Keratinocyte (primary cell): ENCODE measurements around the gene MESP2. TPM values are rescaled to one million over a fixed set of nuclear protein-coding genes. Genes with fewer than 3 reads are reported as not detected.

ENCODE experiments used
- DNase-seq: peaks from one replicate; pipeline ENCODE4 v3.0.0-alpha.2; 2011; ENCODE audit warnings: low read depth, missing footprints, low spot score
- FAIRE-seq: peaks from 2 replicates; lab custom pipeline; 2011; peaks lifted over from hg19 to GRCh38; lab: Jason Lieb, UNC
- H2AFZ ChIP-seq: 2 replicates; pipeline ENCODE4 v1.6.0; 2012; ENCODE audit warnings: low read length, control low read depth, inconsistent platforms; ENCODE audit not compliant: control insufficient read depth
- H3K27ac ChIP-seq: 2 replicates; pipeline ENCODE4 v1.5.1; 2011; ENCODE audit warnings: low read length; ENCODE audit not compliant: control insufficient read depth, insufficient read depth
- H3K27me3 ChIP-seq: 3 replicates; pipeline ENCODE4 v1.6.0; 2011; ENCODE audit warnings: low read length; ENCODE audit not compliant: control insufficient read depth, insufficient read depth; ENCODE audit errors: extremely low read depth
- H3K36me3 ChIP-seq, 2 experiments: 2 replicates in 1 of 2; 3 replicates in 1 of 2; pipeline ENCODE4 v1.5.1; 2011; ENCODE audit warnings: low read length in 2 of 2, mild to moderate bottlenecking in 1 of 2; ENCODE audit not compliant: control insufficient read depth in 2 of 2, insufficient read depth in 2 of 2; ENCODE audit errors: extremely low read depth in 1 of 2
- H3K4me1 ChIP-seq: 3 replicates; pipeline ENCODE4 v1.5.1; 2011; ENCODE audit warnings: low read length; ENCODE audit not compliant: control insufficient read depth, insufficient read depth; ENCODE audit errors: extremely low read depth
- H3K4me2 ChIP-seq: 3 replicates; pipeline ENCODE4 v1.6.0; 2011; ENCODE audit warnings: low read depth, low read length; ENCODE audit not compliant: control insufficient read depth, insufficient read depth; ENCODE audit errors: extremely low read depth
- H3K4me3 ChIP-seq, 3 experiments: fragments of 200-600 bp in 1 of 3; sonication (generic) in 1 of 3; 2 replicates in 2 of 3; 3 replicates in 1 of 3; pipeline ENCODE4 v1.5.1; 2011 to 2016; ENCODE audit warnings: low read length in 3 of 3, mild to moderate bottlenecking in 3 of 3, control low read depth in 2 of 3, inconsistent platforms in 1 of 3, low read depth in 1 of 3, mixed read lengths in 1 of 3, mixed run types in 1 of 3, moderate library complexity in 1 of 3; ENCODE audit not compliant: control insufficient read depth in 2 of 3, insufficient read depth in 2 of 3; ENCODE audit errors: extremely low read depth in 1 of 3
- H3K79me2 ChIP-seq: 2 replicates; pipeline ENCODE4 v1.6.0; 2012; ENCODE audit warnings: low read length; ENCODE audit not compliant: control insufficient read depth, insufficient read depth
- H3K9ac ChIP-seq: 3 replicates; pipeline ENCODE4 v1.6.0; 2011; ENCODE audit warnings: low read length; ENCODE audit not compliant: control insufficient read depth, insufficient read depth; ENCODE audit errors: extremely low read depth
- H3K9me1 ChIP-seq: 3 replicates; pipeline ENCODE4 v1.6.0; 2011; ENCODE audit warnings: low read length; ENCODE audit not compliant: control insufficient read depth, insufficient read depth; ENCODE audit errors: extremely low read depth
- H3K9me3 ChIP-seq: 2 replicates; pipeline ENCODE4 v1.5.1; 2012; ENCODE audit warnings: low read depth, low read length; ENCODE audit not compliant: control insufficient read depth
- H4K20me1 ChIP-seq: 3 replicates; pipeline ENCODE4 v1.6.0; 2011; ENCODE audit warnings: low read length; ENCODE audit not compliant: control insufficient read depth, insufficient read depth; ENCODE audit errors: extremely low read depth
- EZH2 ChIP-seq: IDR thresholded peaks from one replicate; pipeline ENCODE4 v1.6.1; 2012; ENCODE audit warnings: inconsistent platforms, mild to moderate bottlenecking, low read length, moderate library complexity
- dilution Hi-C: fragments of 300-500 bp; cut with MboI; formaldehyde crosslinking; loops from one replicate; pipeline ENCODE4 v1.7.0; 2020; ENCODE audit warnings: low sequenced_read_pairs; ENCODE audit not compliant: extremely low pct_ligation_motif_present
- polyA plus RNA-seq, 5 experiments: library from polyadenylated mRNA; depleted of rRNA in 3 of 5; stranded (reverse) in 3 of 5; stranded (forward) in 1 of 5; unstranded in 1 of 5; fragments of >200 nt; gene quantifications; 1 replicate in 1 of 5; 2 replicates in 3 of 5; 3 replicates in 1 of 5; pipeline versions ENCODE4 v1.2.1 to v1.2.3, GENCODE V29; 2011 to 2012; ENCODE audit warnings: missing spikeins in 2 of 5, low read depth in 1 of 5, low replicate concordance in 1 of 5
- TF ChIP-seq, protein P1 (sequence below), 3 experiments: IDR thresholded peaks in 1 of 3; conservative IDR thresholded peaks in 1 of 3; optimal IDR thresholded peaks in 1 of 3; 2 replicates in 2 of 3; 3 replicates in 1 of 3; pipeline versions ENCODE3 to v1.5.1; 2011; ENCODE audit warnings: low read length in 3 of 3, mild to moderate bottlenecking in 3 of 3, moderate library complexity in 2 of 3, control low read depth in 1 of 3, inconsistent platforms in 1 of 3; ENCODE audit not compliant: insufficient read depth in 2 of 3; ENCODE audit errors: extremely low read depth in 1 of 3

Gene MESP2
- polyA plus RNA-seq, 1 donor (not counting 4 experiments of a cell fraction or from before 2014, with no cell fraction given), result 0.39 TPM

DNA sequence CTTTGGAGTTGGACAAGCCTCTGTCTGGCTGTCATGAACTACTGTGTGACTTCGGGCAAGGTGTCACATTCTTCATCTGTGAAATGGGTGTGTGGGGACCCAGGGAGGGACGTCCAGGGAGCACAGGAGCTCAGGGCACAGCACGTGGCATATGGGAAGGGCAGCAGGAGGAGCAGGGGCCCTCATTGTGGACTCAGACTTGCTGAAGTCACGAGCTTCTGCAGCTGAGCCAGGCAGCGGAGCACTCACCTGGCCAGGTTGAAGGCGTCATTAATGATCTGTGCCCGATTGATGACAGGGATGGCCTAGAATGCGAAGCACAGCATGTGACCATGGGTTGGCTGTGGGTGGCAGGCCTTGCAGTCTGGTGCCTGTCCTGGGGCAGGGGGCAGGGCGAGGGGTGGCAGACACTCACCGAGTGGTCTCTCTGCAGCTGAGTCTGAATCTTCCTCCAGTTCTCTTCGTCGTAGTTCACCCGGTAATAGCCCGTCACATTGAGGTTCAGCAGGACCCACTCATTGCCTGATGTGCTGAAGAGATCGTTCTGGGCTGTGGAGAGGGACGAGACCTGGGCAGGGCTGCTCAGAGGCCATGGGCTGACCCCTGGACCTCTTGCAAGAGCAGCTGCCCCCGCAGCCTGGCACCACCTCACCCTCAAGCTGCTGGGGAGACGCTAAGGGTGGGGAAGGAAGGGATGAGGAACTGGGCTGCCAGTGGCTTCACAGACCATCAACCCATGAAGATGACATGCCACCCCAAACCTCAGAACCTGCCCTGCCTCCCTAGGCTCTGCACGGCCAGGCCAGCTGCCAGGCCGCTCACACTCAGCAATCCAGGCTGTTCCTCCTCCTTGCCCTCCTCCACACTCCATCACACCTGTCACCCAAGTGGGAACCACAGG is 23.1 kb downstream of the MESP2 start:
- no peak overlapping the region for H3K27ac ChIP-seq

DNA sequence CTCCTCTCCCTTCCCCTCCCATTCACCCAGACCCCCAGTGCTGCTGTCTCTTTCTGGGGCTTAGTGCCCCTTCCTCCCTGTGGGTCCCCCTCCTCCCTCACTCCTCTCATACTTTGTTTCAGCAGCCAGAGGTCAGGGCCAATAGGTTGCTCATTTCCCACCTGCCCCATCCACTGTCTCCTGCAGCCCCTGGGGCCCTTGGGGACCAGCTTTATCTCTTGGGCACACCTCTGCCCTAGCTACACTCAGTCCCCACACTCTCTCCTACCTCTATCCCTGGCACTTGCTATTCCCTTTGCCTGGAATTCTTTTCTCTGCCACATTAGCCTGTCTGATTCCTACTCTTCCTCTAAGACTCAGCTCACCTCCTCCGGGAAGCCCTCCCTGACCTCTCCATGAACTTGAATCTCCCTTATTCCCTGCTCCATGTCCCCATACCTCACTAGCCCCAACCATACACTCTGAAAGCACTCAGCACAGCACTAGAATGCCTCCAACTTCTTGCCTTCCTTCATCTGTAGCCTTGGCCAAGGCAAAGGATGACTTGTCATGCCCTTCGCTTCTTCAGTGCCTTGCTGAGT is 23.9 kb downstream of the MESP2 start:
- H3K4me2 ChIP-seq, result no peak overlapping the region
- no peaks in the 10 kb centered on the region for H3K4me1 ChIP-seq
- no peaks in the 10 kb centered on the region for H3K79me2 ChIP-seq
- H4K20me1 ChIP-seq, result no peaks in the 10 kb centered on the region
- H3K9me1 ChIP-seq, result no peaks in the 10 kb centered on the region
- no peak overlapping the region for H3K4me3 ChIP-seq
- dilution Hi-C loops, result no loop called here
- H3K36me3 ChIP-seq, result no peaks in the 10 kb centered on the region
- DNase-seq (no peak), FAIRE-seq (no peak)
- H3K9ac ChIP-seq, result no peak overlapping the region
- TF ChIP-seq, protein P1, sequence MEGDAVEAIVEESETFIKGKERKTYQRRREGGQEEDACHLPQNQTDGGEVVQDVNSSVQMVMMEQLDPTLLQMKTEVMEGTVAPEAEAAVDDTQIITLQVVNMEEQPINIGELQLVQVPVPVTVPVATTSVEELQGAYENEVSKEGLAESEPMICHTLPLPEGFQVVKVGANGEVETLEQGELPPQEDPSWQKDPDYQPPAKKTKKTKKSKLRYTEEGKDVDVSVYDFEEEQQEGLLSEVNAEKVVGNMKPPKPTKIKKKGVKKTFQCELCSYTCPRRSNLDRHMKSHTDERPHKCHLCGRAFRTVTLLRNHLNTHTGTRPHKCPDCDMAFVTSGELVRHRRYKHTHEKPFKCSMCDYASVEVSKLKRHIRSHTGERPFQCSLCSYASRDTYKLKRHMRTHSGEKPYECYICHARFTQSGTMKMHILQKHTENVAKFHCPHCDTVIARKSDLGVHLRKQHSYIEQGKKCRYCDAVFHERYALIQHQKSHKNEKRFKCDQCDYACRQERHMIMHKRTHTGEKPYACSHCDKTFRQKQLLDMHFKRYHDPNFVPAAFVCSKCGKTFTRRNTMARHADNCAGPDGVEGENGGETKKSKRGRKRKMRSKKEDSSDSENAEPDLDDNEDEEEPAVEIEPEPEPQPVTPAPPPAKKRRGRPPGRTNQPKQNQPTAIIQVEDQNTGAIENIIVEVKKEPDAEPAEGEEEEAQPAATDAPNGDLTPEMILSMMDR (optimal IDR thresholded peaks at IDR 0.05 in 1 of 3, IDR thresholded peaks at IDR 0.05 in 1 of 3, conservative IDR thresholded peaks at IDR 0.05 in 1 of 3; ENCODE audit: extremely low read depth in 1 of 3, insufficient read depth in 2 of 3, low read length in 3 of 3), result no peak
- no peak for TF ChIP-seq EZH2
- H3K27me3 ChIP-seq, result no peaks in the 10 kb centered on the region
- H2AFZ ChIP-seq, result no peak overlapping the region
- H3K9me3 ChIP-seq, result no peaks in the 10 kb centered on the region
- H3K27ac ChIP-seq, result no peak overlapping the region

More for the DNA sequence above, 23.1 kb downstream of the MESP2 start:
- DNase-seq, result no peak
- no peak overlapping the region for H3K4me2 ChIP-seq
- H3K9ac ChIP-seq, result no peak overlapping the region
- H3K4me3 ChIP-seq, result no peak overlapping the region
- no peaks in the 10 kb centered on the region for H3K9me3 ChIP-seq
- FAIRE-seq, result no peak
- no peaks in the 10 kb centered on the region for H4K20me1 ChIP-seq
- no peak for TF ChIP-seq EZH2
- TF ChIP-seq, protein P1 (optimal IDR thresholded peaks at IDR 0.05 in 1 of 3, IDR thresholded peaks at IDR 0.05 in 1 of 3, conservative IDR thresholded peaks at IDR 0.05 in 1 of 3; ENCODE audit: extremely low read depth in 1 of 3, insufficient read depth in 2 of 3, low read length in 3 of 3), result no peak
- no peak overlapping the region for H2AFZ ChIP-seq
- H3K4me1 ChIP-seq, result no peaks in the 10 kb centered on the region
- H3K36me3 ChIP-seq, result no peaks in the 10 kb centered on the region
- dilution Hi-C loops, result no loop called here
- no peaks in the 10 kb centered on the region for H3K27me3 ChIP-seq
- no peaks in the 10 kb centered on the region for H3K79me2 ChIP-seq
- H3K9me1 ChIP-seq, result no peaks in the 10 kb centered on the region
